ENCODE data around the gene DPF3.

DPF3 gene

GRCh38 chr14:72680853-72681640 is 212.9 kb downstream of the DPF3 start:
- H4K5ac ChIP-seq (ENCODE audit: low read length): no peak overlapping the region
- no peak for DNase-seq
- H4K8ac ChIP-seq (ENCODE audit: low read depth, low read length): no peak overlapping the region
- H3K27me3 ChIP-seq (ENCODE audit: insufficient read depth, low read length, poor library complexity): no peaks in the 10 kb centered on the region
- no CpG with 5 or more reads among the region's 7 CpGs for WGBS (ENCODE audit: extremely low coverage, insufficient coverage, low lambda C conversion rate)
- no peaks in the 10 kb centered on the region for H3K4me1 ChIP-seq (ENCODE audit: control insufficient read depth, low read depth, low read length)
- no peaks in the 10 kb centered on the region for H3K36me3 ChIP-seq (ENCODE audit: control insufficient read depth, insufficient read depth, low read length)
- H3K79me1 ChIP-seq (ENCODE audit: low read length): no peaks in the 10 kb centered on the region
- no peak overlapping the region for H3K27ac ChIP-seq (ENCODE audit: low read depth, low read length)
- no peak overlapping the region for H3K56ac ChIP-seq (ENCODE audit: low read length)
- no peak overlapping the region for H3K9ac ChIP-seq (ENCODE audit: low read length)
- no peak overlapping the region for H2BK120ac ChIP-seq (ENCODE audit: low read depth, low read length)
- no peak overlapping the region for H2BK15ac ChIP-seq (replicated peaks; ENCODE audit: low read depth)
- H3K79me2 ChIP-seq (ENCODE audit: control insufficient read depth, insufficient read depth, low read length): no peaks in the 10 kb centered on the region
- H3K23ac ChIP-seq (ENCODE audit: low read length): no peak overlapping the region
- H2AK5ac ChIP-seq (ENCODE audit: low read length): no peak overlapping the region
- no peak overlapping the region for H3K4me3 ChIP-seq (ENCODE audit: low read length)
- no peak overlapping the region for H3K18ac ChIP-seq (ENCODE audit: low read length)
- no peak overlapping the region for H2BK5ac ChIP-seq (ENCODE audit: low read length)
- H3K4ac ChIP-seq (ENCODE audit: low read depth, low read length): no peak overlapping the region
- H3K4me2 ChIP-seq (ENCODE audit: low read length): no peak overlapping the region

- no peaks in the 10 kb centered on the region for H3K79me2 ChIP-seq (ENCODE audit: control insufficient read depth, insufficient read depth, low read length)
- no peaks in the 10 kb centered on the region for H3K79me1 ChIP-seq (ENCODE audit: low read length)
- no peak overlapping the region for H3K27ac ChIP-seq (ENCODE audit: low read depth, low read length)
- no peak overlapping the region for H2BK120ac ChIP-seq (ENCODE audit: low read depth, low read length)
- no peak overlapping the region for H3K4me3 ChIP-seq (ENCODE audit: low read length)
- no peak overlapping the region for H3K9ac ChIP-seq (ENCODE audit: low read length)
- no peak overlapping the region for H4K8ac ChIP-seq (ENCODE audit: low read depth, low read length)
- H2BK15ac ChIP-seq (replicated peaks; ENCODE audit: low read depth): no peak overlapping the region
- H3K56ac ChIP-seq (ENCODE audit: low read length): no peak overlapping the region
- no peak overlapping the region for H3K4me2 ChIP-seq (ENCODE audit: low read length)
- H3K23ac ChIP-seq (ENCODE audit: low read length): no peak overlapping the region
- no peak overlapping the region for H4K5ac ChIP-seq (ENCODE audit: low read length)
- H2BK5ac ChIP-seq (ENCODE audit: low read length): no peak overlapping the region
- no CpG with 5 or more reads among the region's 27 CpGs for WGBS (ENCODE audit: extremely low coverage, insufficient coverage, low lambda C conversion rate)
- H3K18ac ChIP-seq (ENCODE audit: low read length): no peak overlapping the region
- H3K27me3 ChIP-seq (ENCODE audit: insufficient read depth, low read length, poor library complexity): no peaks in the 10 kb centered on the region
- peak; percentile 26 for DNase-seq
- H2AK5ac ChIP-seq (ENCODE audit: low read length): no peak overlapping the region
- H3K36me3 ChIP-seq (ENCODE audit: control insufficient read depth, insufficient read depth, low read length): no peaks in the 10 kb centered on the region
- H3K4me1 ChIP-seq (ENCODE audit: control insufficient read depth, low read depth, low read length): no peaks in the 10 kb centered on the region
- H3K4ac ChIP-seq (ENCODE audit: low read depth, low read length): no peak overlapping the region
These were observed 214.3 kb downstream of the DPF3 start for GRCh38 chr14:72679536-72680151.

- H2BK5ac ChIP-seq (ENCODE audit: low read length): no peak overlapping the region
- no peaks in the 10 kb centered on the region for H3K27me3 ChIP-seq (ENCODE audit: insufficient read depth, low read length, poor library complexity)
- no peak overlapping the region for H3K56ac ChIP-seq (ENCODE audit: low read length)
- no peak overlapping the region for H3K9ac ChIP-seq (ENCODE audit: low read length)
- H2BK15ac ChIP-seq (replicated peaks; ENCODE audit: low read depth): no peak overlapping the region
- no peak for DNase-seq
- H3K4ac ChIP-seq (ENCODE audit: low read depth, low read length): no peak overlapping the region
- no peak overlapping the region for H2AK5ac ChIP-seq (ENCODE audit: low read length)
- no peak overlapping the region for H2BK120ac ChIP-seq (ENCODE audit: low read depth, low read length)
- no peak overlapping the region for H3K23ac ChIP-seq (ENCODE audit: low read length)
- H3K4me3 ChIP-seq (ENCODE audit: low read length): no peak overlapping the region
- no peak overlapping the region for H4K8ac ChIP-seq (ENCODE audit: low read depth, low read length)
- H3K4me1 ChIP-seq (ENCODE audit: control insufficient read depth, low read depth, low read length): no peaks in the 10 kb centered on the region
- H3K36me3 ChIP-seq (ENCODE audit: control insufficient read depth, insufficient read depth, low read length): no peaks in the 10 kb centered on the region
- no peaks in the 10 kb centered on the region for H3K79me1 ChIP-seq (ENCODE audit: low read length)
- no peak overlapping the region for H3K27ac ChIP-seq (ENCODE audit: low read depth, low read length)
- H3K18ac ChIP-seq (ENCODE audit: low read length): no peak overlapping the region
- H3K4me2 ChIP-seq (ENCODE audit: low read length): no peak overlapping the region
- no peaks in the 10 kb centered on the region for H3K79me2 ChIP-seq (ENCODE audit: control insufficient read depth, insufficient read depth, low read length)
- H4K5ac ChIP-seq (ENCODE audit: low read length): no peak overlapping the region
- WGBS (ENCODE audit: extremely low coverage, insufficient coverage, low lambda C conversion rate): no CpG with 5 or more reads among the region's 14 CpGs
These were observed 214.8 kb downstream of the DPF3 start for GRCh38 chr14:72679141-72679535.

- Histone ChIP-seq H3K4me1 (ENCODE audit: control insufficient read depth, low read depth, low read length) (no peaks in the 10 kb centered on the region), H2BK120ac (ENCODE audit: low read depth, low read length) (no peak overlapping the region), H4K8ac (ENCODE audit: low read depth, low read length) (no peak overlapping the region), H4K5ac (ENCODE audit: low read length) (no peak overlapping the region), H3K4me3 (ENCODE audit: low read length) (no peak overlapping the region), H3K79me2 (ENCODE audit: control insufficient read depth, insufficient read depth, low read length) (no peaks in the 10 kb centered on the region), H2BK15ac (replicated peaks; ENCODE audit: low read depth) (no peak overlapping the region), H3K4me2 (ENCODE audit: low read length) (no peak overlapping the region), H3K36me3 (ENCODE audit: control insufficient read depth, insufficient read depth, low read length) (no peaks in the 10 kb centered on the region), H3K56ac (ENCODE audit: low read length) (no peak overlapping the region), H2BK5ac (ENCODE audit: low read length) (no peak overlapping the region), H3K23ac (ENCODE audit: low read length) (no peak overlapping the region), H3K27ac (ENCODE audit: low read depth, low read length) (no peak overlapping the region), H3K18ac (ENCODE audit: low read length) (no peak overlapping the region), H3K79me1 (ENCODE audit: low read length) (no peaks in the 10 kb centered on the region), H2AK5ac (ENCODE audit: low read length) (no peak overlapping the region), H3K4ac (ENCODE audit: low read depth, low read length) (no peak overlapping the region), H3K27me3 (ENCODE audit: insufficient read depth, low read length, poor library complexity) (no peaks in the 10 kb centered on the region), H3K9ac (ENCODE audit: low read length) (no peak overlapping the region)
- no peak for DNase-seq
- no CpG with 5 or more reads among the region's 5 CpGs for WGBS (ENCODE audit: extremely low coverage, insufficient coverage, low lambda C conversion rate)
These were observed 215.5 kb downstream of the DPF3 start for GRCh38 chr14:72678356-72678755.

GRCh38 chr14:72677664-72678063 is 216.2 kb downstream of the DPF3 start:
- WGBS (ENCODE audit: extremely low coverage, insufficient coverage, low lambda C conversion rate): no CpG with 5 or more reads among the region's 4 CpGs

More at GRCh38 chr14:72677664-72678063, 216.2 kb downstream of the DPF3 start:
- Histone ChIP-seq H3K79me2 (ENCODE audit: control insufficient read depth, insufficient read depth, low read length) (no peaks in the 10 kb centered on the region), H2BK5ac (ENCODE audit: low read length) (no peak overlapping the region), H3K36me3 (ENCODE audit: control insufficient read depth, insufficient read depth, low read length) (no peaks in the 10 kb centered on the region), H4K8ac (ENCODE audit: low read depth, low read length) (no peak overlapping the region), H2BK120ac (ENCODE audit: low read depth, low read length) (no peak overlapping the region), H3K18ac (ENCODE audit: low read length) (no peak overlapping the region), H2AK5ac (ENCODE audit: low read length) (no peak overlapping the region), H3K4ac (ENCODE audit: low read depth, low read length) (no peak overlapping the region), H3K9ac (ENCODE audit: low read length) (no peak overlapping the region), H3K27me3 (ENCODE audit: insufficient read depth, low read length, poor library complexity) (no peaks in the 10 kb centered on the region), H3K4me3 (ENCODE audit: low read length) (no peak overlapping the region), H3K4me2 (ENCODE audit: low read length) (no peak overlapping the region), H3K4me1 (ENCODE audit: control insufficient read depth, low read depth, low read length) (no peaks in the 10 kb centered on the region), H3K79me1 (ENCODE audit: low read length) (no peaks in the 10 kb centered on the region), H2BK15ac (replicated peaks; ENCODE audit: low read depth) (no peak overlapping the region), H3K23ac (ENCODE audit: low read length) (no peak overlapping the region), H4K5ac (ENCODE audit: low read length) (no peak overlapping the region), H3K56ac (ENCODE audit: low read length) (no peak overlapping the region), H3K27ac (ENCODE audit: low read depth, low read length) (no peak overlapping the region)
- DNase-seq: no peak
